Measurements from ENCODE around the gene BCL11B.

Gene BCL11B

DNA sequence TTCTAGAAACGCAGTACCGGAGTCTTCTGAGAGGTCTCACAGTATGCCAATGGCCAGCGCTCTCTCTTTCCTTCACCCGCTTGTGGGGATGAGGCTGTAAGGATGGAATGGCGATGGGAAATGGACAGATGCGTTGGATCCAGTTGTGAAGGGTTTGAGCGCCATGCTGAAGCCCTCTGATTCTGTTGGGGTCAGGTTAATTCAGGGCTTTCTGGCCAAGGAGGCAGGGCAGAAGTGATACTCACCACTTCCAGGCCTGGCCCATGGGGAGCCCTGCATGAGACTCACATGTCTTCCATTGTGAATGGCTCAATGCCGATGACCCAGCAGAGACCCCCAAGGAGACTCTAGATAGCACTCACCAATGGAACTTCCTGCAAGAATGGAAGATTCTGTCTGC is 114.3 kb downstream of the BCL11B start:
- no peak for DNase-seq (ENCODE audit: low spot score)
- TF ChIP-seq, protein P1, sequence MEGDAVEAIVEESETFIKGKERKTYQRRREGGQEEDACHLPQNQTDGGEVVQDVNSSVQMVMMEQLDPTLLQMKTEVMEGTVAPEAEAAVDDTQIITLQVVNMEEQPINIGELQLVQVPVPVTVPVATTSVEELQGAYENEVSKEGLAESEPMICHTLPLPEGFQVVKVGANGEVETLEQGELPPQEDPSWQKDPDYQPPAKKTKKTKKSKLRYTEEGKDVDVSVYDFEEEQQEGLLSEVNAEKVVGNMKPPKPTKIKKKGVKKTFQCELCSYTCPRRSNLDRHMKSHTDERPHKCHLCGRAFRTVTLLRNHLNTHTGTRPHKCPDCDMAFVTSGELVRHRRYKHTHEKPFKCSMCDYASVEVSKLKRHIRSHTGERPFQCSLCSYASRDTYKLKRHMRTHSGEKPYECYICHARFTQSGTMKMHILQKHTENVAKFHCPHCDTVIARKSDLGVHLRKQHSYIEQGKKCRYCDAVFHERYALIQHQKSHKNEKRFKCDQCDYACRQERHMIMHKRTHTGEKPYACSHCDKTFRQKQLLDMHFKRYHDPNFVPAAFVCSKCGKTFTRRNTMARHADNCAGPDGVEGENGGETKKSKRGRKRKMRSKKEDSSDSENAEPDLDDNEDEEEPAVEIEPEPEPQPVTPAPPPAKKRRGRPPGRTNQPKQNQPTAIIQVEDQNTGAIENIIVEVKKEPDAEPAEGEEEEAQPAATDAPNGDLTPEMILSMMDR (IDR thresholded peaks at IDR 0.05; ENCODE audit: extremely low read depth, missing control alignments) = no peak

DNA sequence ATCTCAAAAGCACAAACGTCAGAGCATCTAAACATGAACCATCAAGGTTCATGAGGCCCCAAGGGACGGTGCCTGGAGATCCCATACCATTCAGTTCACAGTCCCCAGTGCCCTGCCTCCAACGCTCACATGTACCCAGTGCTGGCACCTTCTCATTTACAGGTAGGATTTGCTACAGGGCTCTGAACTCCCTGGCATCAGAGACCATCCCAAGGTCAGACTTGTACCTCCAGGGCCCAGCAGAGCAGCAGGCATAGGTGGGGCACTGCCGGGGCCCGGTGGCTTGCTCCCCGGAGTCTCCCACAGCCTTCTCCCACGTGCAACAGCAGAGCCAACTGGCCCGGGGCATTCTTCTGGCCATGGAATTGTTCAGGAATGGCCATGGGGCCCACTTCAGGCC is 114.8 kb downstream of the BCL11B start:
- DNase-seq (ENCODE audit: low spot score) = no peak
- TF ChIP-seq, protein P1 (IDR thresholded peaks at IDR 0.05; ENCODE audit: extremely low read depth, missing control alignments) = no peak

DNA sequence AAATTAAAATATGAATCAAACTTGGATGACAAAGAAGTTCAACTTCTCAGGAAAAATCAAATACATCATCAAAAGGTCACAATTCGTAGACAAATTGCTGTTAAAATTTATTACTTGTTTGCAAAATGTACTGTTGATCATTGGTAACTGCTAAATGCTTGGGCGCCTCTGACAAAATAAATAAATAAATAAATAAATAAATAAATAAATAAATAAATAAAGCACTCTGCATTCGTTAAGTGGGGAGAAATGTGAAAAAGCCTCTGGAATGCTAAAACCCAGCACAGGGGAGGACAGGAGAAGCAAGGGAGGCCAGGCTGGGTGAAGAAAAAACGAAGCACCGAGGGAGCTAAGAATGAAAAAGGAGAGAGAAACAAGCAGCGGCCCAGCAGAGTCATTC is 115.2 kb downstream of the BCL11B start:
- TF ChIP-seq, protein P1 (IDR thresholded peaks at IDR 0.05; ENCODE audit: extremely low read depth, missing control alignments) = no peak
- no peak for DNase-seq (ENCODE audit: low spot score)

DNA sequence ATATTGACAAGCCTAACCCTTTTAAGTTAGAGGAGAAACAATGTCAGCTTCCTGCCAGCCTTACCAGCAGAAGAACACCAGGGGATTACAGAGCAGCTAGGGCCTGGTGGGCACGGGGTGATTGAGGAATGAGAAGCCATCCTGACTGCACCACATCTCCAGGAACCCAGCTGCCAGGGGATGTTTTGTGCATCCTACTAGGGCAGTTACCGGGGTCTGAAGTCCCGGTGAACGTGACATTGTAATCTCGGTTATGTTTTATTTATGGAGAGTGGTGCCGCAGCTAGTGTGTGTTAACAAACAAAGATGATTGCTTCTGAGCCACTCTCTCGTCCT is 115.9 kb downstream of the BCL11B start:
- TF ChIP-seq, protein P1 (IDR thresholded peaks at IDR 0.05; ENCODE audit: extremely low read depth, missing control alignments) = no peak
- no peak for DNase-seq (ENCODE audit: low spot score)

DNA sequence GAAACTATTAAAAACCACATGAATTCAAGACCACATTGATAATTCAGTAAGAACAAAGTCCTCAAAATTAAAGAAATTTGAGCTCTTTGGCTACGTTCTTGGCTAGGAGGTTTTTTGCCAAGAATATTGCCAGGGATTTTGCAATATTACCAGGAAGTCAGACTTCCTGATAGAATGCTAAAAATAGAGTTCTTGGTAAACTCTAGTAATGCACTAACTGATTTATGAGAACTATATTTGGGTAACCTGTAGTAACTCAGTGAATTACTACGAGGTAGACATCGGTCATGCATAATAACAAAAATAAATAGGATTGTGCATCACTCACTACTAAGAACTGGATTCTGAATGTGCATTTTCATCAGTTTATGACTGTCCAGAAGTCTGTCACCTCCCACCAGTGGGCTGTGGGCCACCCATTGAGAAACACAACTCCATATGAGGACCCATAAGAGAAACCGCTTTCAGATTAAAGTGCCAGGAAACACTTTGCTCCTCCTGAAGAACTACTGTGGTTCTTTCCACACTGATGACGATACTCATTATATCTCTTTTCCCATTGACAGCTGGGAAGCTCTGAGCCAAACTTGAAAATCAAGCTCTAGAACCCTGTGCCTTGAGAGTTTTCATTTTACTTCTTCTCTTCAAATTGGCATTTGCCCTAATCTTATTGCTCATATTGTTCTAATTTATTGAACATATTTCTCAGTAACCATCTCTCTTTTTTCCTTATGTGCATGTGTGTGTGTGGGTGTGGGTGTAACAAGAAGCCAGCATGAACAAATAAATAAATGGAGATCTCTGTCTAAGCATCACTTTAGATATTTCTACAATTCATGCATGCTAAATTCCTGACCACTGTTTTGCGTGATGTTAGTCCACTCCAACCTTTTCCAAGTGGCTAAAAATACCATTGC is 116.6 kb downstream of the BCL11B start:
- TF ChIP-seq, protein P1 (IDR thresholded peaks at IDR 0.05; ENCODE audit: extremely low read depth, missing control alignments) = no peak

DNA sequence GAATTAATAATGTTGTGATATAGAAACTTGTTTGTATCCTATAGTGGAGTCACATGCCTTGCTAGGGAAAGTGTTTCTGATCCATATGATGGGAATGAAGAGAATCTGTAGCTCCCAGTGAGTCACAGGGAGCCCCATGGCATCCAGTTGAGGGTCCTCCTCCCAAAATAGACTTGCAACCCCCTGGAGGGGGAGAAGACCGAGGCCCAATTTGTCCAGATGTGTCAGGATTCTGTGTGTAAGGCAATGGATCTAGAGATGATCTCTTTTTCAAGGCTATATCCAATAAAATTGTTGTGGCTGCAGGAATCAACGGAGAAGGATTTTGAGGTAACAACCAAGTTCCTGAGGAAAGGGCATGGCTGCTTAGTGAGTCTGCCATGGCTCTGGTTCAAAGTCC is 121.8 kb downstream of the BCL11B start:
- TF ChIP-seq, protein P1 (IDR thresholded peaks at IDR 0.05; ENCODE audit: extremely low read depth, missing control alignments) = no peak
- DNase-seq (ENCODE audit: low spot score) = no peak

More for the DNA sequence above, 116.6 kb downstream of the BCL11B start:
- DNase-seq (ENCODE audit: low spot score) = no peak

DNA sequence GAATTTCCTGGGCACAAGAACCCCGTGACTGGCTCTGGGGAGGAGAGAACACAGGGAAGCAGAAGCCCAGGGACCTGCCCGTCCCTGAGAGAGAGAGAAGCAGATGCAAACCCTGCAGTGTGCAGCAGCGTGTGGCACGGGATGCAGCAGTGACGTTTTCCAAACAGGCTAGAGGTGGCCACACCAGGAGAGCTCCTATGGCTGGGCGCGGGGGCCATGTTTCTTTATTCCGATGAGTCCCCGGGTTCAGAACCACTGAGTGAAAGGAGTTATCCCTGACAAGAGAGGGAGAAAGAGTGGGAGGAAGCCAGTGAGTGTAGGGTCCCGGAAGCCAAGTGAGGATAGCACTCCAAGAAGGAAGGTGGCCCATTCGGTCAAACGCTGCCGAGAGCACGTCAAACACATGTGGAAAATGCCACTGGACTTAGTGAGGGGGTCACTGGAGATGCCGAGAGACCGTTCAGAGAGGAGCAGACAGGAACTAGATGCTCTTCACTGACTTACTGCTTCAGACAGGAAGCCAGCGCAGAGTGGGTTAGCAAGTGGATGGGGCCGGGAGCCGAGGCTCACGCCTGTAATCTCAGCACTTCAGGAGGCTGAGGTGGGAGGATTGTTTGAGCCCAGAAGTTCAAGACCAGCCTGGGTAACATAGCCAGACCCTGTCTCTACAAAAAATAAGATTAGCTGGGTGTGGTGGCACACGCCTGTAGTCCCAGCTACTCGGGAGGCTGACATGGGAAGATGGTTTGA is 123.0 kb downstream of the BCL11B start:
- no peak for DNase-seq (ENCODE audit: low spot score)
- TF ChIP-seq, protein P1 (IDR thresholded peaks at IDR 0.05; ENCODE audit: extremely low read depth, missing control alignments) = no peak

Data from GM20000 (cell line).